Fibroblast of the aortic adventitia (primary cell): Measurements from ENCODE around the gene GPT2. TPM values are rescaled to one million over a fixed set of nuclear protein-coding genes. Genes with fewer than 3 reads are reported as not detected.

ENCODE experiments used
- DNase-seq: peaks from one replicate; pipeline ENCODE4 v3.0.0-alpha.2; 2010; ENCODE audit warnings: low read depth
- H3K4me3 ChIP-seq: 2 replicates; pipeline ENCODE4 v1.5.1; 2011; ENCODE audit warnings: low read depth, mild to moderate bottlenecking, control low read depth, low read length, moderate library complexity
- CTCF ChIP-seq: IDR thresholded peaks from 2 replicates; pipeline ENCODE4 v1.5.1; 2011; ENCODE audit warnings: mild to moderate bottlenecking, low read length, control low read depth, inconsistent platforms; ENCODE audit not compliant: insufficient read depth
- total RNA-seq: library from RNA; depleted of rRNA; stranded (reverse); fragments of >200 nt; gene quantifications from 2 replicates; pipeline ENCODE4 v1.2.3, GENCODE V29; 2012; ENCODE audit warnings: low replicate concordance

Gene GPT2
- total RNA-seq, 1 donor, result 9.7 TPM

DNA sequence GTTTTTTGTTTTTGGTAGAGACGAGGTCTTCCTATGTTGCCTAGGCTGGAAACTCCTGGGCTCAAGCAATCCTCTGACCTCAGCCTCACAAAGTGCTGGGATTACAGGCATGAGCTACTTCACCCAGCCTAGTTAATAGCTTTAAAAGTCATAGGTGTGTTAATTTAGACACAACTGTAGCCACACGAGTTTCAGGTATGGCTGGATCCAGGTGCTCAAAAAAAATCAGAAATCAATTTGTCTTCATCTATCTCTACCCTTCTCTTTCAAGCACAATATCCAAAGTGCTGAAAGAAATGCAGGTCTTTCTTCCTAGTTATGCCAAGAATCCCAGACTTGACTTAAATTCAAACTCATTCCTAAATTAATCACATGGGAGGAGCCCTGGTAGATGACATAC lies 29.3 kb upstream of the GPT2 start:
- no peak for TF ChIP-seq CTCF
- no peak overlapping the region for H3K4me3 ChIP-seq
- DNase-seq, result no peak

- no peak overlapping the region for H3K4me3 ChIP-seq
- DNase-seq, result no peak
- TF ChIP-seq CTCF, result no peak
These were observed 28.8 kb upstream of the GPT2 start for GRCh38 chr16:46855389-46855788.

GRCh38 chr16:46857368-46857945 lies 26.7 kb upstream of the GPT2 start:
- DNase-seq, result peak; percentile 61

GRCh38 chr16:46858151-46858550 lies 26.0 kb upstream of the GPT2 start:
- no peak for TF ChIP-seq CTCF
- DNase-seq, result no peak
- no peak overlapping the region for H3K4me3 ChIP-seq

More at GRCh38 chr16:46857368-46857945, 26.7 kb upstream of the GPT2 start:
- TF ChIP-seq CTCF, result peak; percentile 61
- H3K4me3 ChIP-seq, result no peak overlapping the region

DNA sequence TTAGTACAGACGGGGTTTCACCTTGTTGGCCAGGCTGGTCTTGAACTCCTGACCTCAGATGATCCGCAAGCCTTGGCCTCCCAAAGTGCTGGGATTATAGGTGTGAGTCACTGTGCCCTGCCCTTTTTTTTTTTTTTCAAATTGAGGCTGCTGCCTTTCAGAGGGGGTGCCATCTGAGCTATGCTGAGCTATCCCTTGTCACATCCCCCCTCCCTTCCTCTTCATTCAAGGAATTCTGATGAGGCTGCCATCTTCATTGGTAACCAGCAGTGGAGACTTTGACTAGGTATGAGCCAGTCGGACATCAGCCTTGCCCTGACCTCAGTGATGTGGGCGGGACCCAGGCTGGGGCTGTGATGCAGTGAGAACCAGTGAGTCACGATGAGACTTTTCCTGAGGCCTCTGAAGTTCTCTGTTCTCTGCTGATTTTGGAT lies 24.4 kb upstream of the GPT2 start:
- no peak overlapping the region for H3K4me3 ChIP-seq
- TF ChIP-seq CTCF, result no peak
- peak; percentile 78 for DNase-seq

- H3K4me3 ChIP-seq, result no peak overlapping the region
- DNase-seq, result no peak
- TF ChIP-seq CTCF, result no peak
These were observed 21.4 kb upstream of the GPT2 start for GRCh38 chr16:46862555-46863447.
